HFFc6 (cell line): ENCODE measurements around the gene NF2. TPM values are rescaled to one million over a fixed set of nuclear protein-coding genes. Genes with fewer than 3 reads are reported as not detected.

Experiments
- DNase-seq: peaks from one replicate; pipeline ENCODE4 v3.0.0-alpha.2; 2018
- H3K27ac Mint-ChIP-seq: 2 replicates; pipeline ENCODE4 v1.8.0; 2020; ENCODE audit warnings: mild to moderate bottlenecking, mixed read lengths
- H3K27me3 Mint-ChIP-seq: 2 replicates; pipeline ENCODE4 v1.8.0; 2021; ENCODE audit warnings: mild to moderate bottlenecking, moderate library complexity, mixed read lengths; ENCODE audit not compliant: insufficient read depth
- H3K36me3 Mint-ChIP-seq: 2 replicates; pipeline ENCODE4 v1.8.0; 2021; ENCODE audit warnings: low read depth, mixed read lengths
- H3K4me1 Mint-ChIP-seq: 2 replicates; pipeline ENCODE4 v1.8.0; 2020; ENCODE audit warnings: low read depth, mixed read lengths
- H3K4me3 Mint-ChIP-seq: 2 replicates; pipeline ENCODE4 v1.8.0; 2020; ENCODE audit warnings: mild to moderate bottlenecking, moderate library complexity, mixed read lengths
- H3K9me3 Mint-ChIP-seq: 2 replicates; pipeline ENCODE4 v1.8.0; 2020; ENCODE audit warnings: mild to moderate bottlenecking, mixed read lengths
- CTCF ChIP-seq: fragments of 200-600 bp; sonication (generic); IDR thresholded peaks from 2 replicates; pipeline ENCODE4 v1.5.0; 2021; ENCODE audit warnings: antibody characterized with exemption, mild to moderate bottlenecking
- total RNA-seq, 6 experiments: library from RNA; stranded (reverse); fragmentation: NEBNext Ultra II Directional; extraction: Animal tissue kit (Norgen Biotek cat#: 25700); gene quantifications; 2 replicates in 1 of 6; 3 replicates in 5 of 6; pipeline ENCODE4 v1.2.3, GENCODE V29; 2021

The NF2 gene
- total RNA-seq, 6 experiments from 2014 or later = 161 to 184 (median 176) TPM

GRCh38 chr22:29674121-29674520, 70.7 kb downstream of the NF2 start:
- no peak overlapping the region for H3K27ac Mint-ChIP-seq
- no peaks in the 10 kb centered on the region for H3K4me1 Mint-ChIP-seq
- no peak for TF ChIP-seq CTCF
- DNase-seq = no peak
- no peak overlapping the region for H3K4me3 Mint-ChIP-seq
- no peaks in the 10 kb centered on the region for H3K9me3 Mint-ChIP-seq
- H3K36me3 Mint-ChIP-seq = peaks cover 25% of the 10 kb centered on the region; the same call in 1 of the 2 replicates
- H3K27me3 Mint-ChIP-seq = peaks cover 3% of the 10 kb centered on the region

GRCh38 chr22:29679316-29679715, 75.9 kb downstream of the NF2 start:
- Mint-ChIP-seq H3K4me3 (no peak overlapping the region), H3K4me1 (no peaks in the 10 kb centered on the region), H3K27me3 (no peaks in the 10 kb centered on the region; the same call in 1 of the 2 replicates), H3K36me3 (peaks cover 46% of the 10 kb centered on the region; the same call in 1 of the 2 replicates), H3K27ac (no peak overlapping the region; the same call in 1 of the 2 replicates), H3K9me3 (no peaks in the 10 kb centered on the region)
- DNase-seq = peak; percentile 11
- no peak for TF ChIP-seq CTCF

GRCh38 chr22:29683536-29683935, 80.1 kb downstream of the NF2 start:
- TF ChIP-seq CTCF = no peak
- H3K9me3 Mint-ChIP-seq = no peaks in the 10 kb centered on the region
- no peak overlapping the region for H3K27ac Mint-ChIP-seq
- no peak for DNase-seq
- no peaks in the 10 kb centered on the region for H3K4me1 Mint-ChIP-seq
- H3K36me3 Mint-ChIP-seq = peaks cover 21% of the 10 kb centered on the region; the same call in 1 of the 2 replicates
- no peak overlapping the region for H3K4me3 Mint-ChIP-seq
- no peaks in the 10 kb centered on the region; the same call in 1 of the 2 replicates for H3K27me3 Mint-ChIP-seq

GRCh38 chr22:29684244-29684643, 80.8 kb downstream of the NF2 start:
- H3K4me3 Mint-ChIP-seq = no peak overlapping the region
- TF ChIP-seq CTCF = no peak
- H3K27ac Mint-ChIP-seq = no peak overlapping the region

GRCh38 chr22:29689206-29689879, 85.9 kb downstream of the NF2 start:
- no peak for TF ChIP-seq CTCF
- Mint-ChIP-seq H3K4me3 (no peak overlapping the region), H3K27me3 (no peaks in the 10 kb centered on the region; the same call in 1 of the 2 replicates), H3K4me1 (peaks cover 17% of the 10 kb centered on the region), H3K36me3 (no peaks in the 10 kb centered on the region; the same call in 1 of the 2 replicates), H3K27ac (peak overlapping the region; percentile 17; the same call in 1 of the 2 replicates), H3K9me3 (no peaks in the 10 kb centered on the region)
- DNase-seq = no peak

More at GRCh38 chr22:29684244-29684643, 80.8 kb downstream of the NF2 start:
- no peaks in the 10 kb centered on the region for H3K9me3 Mint-ChIP-seq
- H3K27me3 Mint-ChIP-seq = no peaks in the 10 kb centered on the region; the same call in 1 of the 2 replicates
- H3K4me1 Mint-ChIP-seq = peaks cover 2% of the 10 kb centered on the region
- DNase-seq = no peak
- H3K36me3 Mint-ChIP-seq = peaks cover 21% of the 10 kb centered on the region; the same call in 1 of the 2 replicates
